ENCODE measurements around the gene NUMBL. TPM values are rescaled to one million over a fixed set of nuclear protein-coding genes. Genes with fewer than 3 reads are reported as not detected.

The NUMBL gene
- total and polyA plus RNA-seq, 9 of the 15 experiments (the other 6 are each of a cell fraction or from before 2014, with no cell fraction given) = 0.39 to 38.6 (median 6.6) TPM

DNA sequence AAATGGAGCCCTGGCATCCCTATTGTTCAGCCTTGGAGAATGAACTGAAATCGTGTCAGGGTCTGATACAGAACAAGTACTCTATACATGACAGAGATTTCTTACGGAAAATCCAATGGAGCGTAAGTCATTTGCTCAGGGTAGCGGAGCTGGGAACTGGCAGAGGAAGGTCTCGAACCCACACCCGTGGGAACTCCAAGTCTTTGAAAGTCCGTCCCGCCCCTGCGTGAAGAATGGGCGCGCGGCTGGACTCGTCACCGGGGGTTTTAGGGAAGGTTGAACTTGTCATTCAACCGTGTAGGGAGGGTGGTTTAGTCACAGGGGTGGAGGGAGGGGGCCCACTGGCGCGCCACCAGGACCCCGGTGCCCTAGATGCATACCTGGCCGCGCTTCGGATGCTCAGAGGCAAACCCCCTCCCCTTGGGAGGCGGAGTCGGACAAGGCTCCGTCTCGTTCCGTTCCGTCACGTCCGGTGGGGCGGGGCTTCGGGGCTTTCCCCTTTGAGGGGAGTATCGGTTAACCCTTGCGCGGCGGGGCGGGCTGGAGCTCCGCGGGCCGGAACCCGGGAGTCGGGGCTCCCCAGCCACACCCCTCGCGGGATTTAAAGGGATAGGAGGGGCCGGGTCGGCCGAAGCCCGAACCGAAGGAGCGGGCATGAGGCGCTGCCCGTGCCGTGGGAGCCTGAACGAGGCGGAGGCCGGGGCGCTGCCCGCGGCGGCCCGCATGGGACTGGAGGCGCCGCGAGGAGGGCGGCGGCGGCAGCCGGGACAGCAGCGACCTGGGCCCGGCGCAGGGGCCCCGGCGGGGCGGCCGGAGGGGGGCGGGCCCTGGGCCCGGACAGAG, 26.3 kb upstream of the NUMBL start, which contains the start of the genes COQ8B and ITPKC (continued):
- TF ChIP-seq ZEB2 (IDR thresholded peaks at IDR 0.05) (peak; percentile 81), CCNT2 (IDR thresholded peaks at IDR 0.05; ENCODE audit: borderline replicate concordance, extremely low read depth, insufficient read length, low read depth, low read length) (no peak), HLTF (IDR thresholded peaks at IDR 0.05) (no peak), MECOM (CRISPR knock-in tag; IDR thresholded peaks at IDR 0.05) (0 out of 2 replicates have a peak, but pooled peaks have one; percentile 40), POLR2AphosphoS5 (IDR thresholded peaks at IDR 0.05; ENCODE audit: control insufficient read depth, insufficient read depth, low read depth, low read length) (no peak; the same call in 1 of the 2 replicates), MED1 (CRISPR knock-in tag; IDR thresholded peaks at IDR 0.05; ENCODE audit: borderline replicate concordance) (no peak), ZNF165 (CRISPR knock-in tag; IDR thresholded peaks at IDR 0.05; ENCODE audit: borderline replicate concordance) (no peak), PURB (CRISPR knock-in tag; IDR thresholded peaks at IDR 0.05; ENCODE audit: low read depth) (no peak), YBX1 (IDR thresholded peaks at IDR 0.05) (no peak), LCOR (CRISPR knock-in tag; IDR thresholded peaks at IDR 0.05) (no peak), POLR2H (tag; IDR thresholded peaks at IDR 0.05; ENCODE audit: low read depth) (no peak), HIVEP1 (CRISPR knock-in tag; IDR thresholded peaks at IDR 0.05) (peak; percentile 93), KAT2B (IDR thresholded peaks at IDR 0.05; ENCODE audit: low read depth, low read length) (no peak), CHCHD3 (CRISPR knock-in tag; IDR thresholded peaks at IDR 0.05) (no peak), BHLHE40 (IDR thresholded peaks at IDR 0.05; ENCODE audit: low read length) (no peak; the same call in 1 of the 2 replicates), CC2D1A (IDR thresholded peaks at IDR 0.05) (no peak)
- TF ChIP-seq, protein P1, sequence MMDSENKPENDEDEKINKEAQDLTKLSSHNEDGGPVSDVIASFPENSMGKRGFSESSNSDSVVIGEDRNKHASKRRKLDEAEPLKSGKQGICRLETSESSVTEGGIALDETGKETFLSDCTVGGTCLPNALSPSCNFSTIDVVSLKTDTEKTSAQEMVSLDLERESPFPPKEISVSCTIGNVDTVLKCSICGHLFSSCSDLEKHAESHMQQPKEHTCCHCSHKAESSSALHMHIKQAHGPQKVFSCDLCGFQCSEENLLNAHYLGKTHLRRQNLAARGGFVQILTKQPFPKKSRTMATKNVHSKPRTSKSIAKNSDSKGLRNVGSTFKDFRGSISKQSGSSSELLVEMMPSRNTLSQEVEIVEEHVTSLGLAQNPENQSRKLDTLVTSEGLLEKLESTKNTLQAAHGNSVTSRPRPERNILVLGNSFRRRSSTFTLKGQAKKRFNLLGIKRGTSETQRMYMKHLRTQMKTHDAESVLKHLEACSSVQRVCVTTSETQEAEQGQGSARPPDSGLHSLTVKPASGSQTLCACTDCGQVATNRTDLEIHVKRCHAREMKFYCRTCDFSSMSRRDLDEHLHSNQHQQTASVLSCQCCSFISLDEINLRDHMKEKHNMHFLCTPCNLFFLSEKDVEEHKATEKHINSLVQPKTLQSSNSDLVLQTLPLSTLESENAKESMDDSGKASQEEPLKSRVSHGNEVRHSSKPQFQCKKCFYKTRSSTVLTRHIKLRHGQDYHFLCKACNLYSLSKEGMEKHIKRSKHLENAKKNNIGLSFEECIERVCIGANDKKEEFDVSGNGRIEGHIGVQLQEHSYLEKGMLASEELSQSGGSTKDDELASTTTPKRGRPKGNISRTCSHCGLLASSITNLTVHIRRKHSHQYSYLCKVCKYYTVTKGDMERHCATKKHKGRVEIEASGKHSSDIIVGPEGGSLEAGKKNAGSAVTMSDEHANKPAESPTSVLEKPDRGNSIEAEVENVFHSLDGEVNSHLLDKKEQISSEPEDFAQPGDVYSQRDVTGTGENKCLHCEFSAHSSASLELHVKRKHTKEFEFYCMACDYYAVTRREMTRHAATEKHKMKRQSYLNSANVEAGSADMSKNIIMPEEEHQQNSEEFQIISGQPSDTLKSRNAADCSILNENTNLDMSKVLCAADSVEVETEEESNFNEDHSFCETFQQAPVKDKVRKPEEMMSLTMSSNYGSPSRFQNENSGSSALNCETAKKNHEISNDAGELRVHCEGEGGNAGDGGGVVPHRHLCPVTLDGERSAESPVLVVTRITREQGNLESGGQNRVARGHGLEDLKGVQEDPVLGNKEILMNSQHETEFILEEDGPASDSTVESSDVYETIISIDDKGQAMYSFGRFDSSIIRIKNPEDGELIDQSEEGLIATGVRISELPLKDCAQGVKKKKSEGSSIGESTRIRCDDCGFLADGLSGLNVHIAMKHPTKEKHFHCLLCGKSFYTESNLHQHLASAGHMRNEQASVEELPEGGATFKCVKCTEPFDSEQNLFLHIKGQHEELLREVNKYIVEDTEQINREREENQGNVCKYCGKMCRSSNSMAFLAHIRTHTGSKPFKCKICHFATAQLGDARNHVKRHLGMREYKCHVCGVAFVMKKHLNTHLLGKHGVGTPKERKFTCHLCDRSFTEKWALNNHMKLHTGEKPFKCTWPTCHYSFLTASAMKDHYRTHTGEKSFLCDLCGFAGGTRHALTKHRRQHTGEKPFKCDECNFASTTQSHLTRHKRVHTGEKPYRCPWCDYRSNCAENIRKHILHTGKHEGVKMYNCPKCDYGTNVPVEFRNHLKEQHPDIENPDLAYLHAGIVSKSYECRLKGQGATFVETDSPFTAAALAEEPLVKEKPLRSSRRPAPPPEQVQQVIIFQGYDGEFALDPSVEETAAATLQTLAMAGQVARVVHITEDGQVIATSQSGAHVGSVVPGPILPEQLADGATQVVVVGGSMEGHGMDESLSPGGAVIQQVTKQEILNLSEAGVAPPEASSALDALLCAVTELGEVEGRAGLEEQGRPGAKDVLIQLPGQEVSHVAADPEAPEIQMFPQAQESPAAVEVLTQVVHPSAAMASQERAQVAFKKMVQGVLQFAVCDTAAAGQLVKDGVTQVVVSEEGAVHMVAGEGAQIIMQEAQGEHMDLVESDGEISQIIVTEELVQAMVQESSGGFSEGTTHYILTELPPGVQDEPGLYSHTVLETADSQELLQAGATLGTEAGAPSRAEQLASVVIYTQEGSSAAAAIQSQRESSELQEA (IDR thresholded peaks at IDR 0.05; ENCODE audit: low read depth) = no peak
- TF ChIP-seq, protein P2, sequence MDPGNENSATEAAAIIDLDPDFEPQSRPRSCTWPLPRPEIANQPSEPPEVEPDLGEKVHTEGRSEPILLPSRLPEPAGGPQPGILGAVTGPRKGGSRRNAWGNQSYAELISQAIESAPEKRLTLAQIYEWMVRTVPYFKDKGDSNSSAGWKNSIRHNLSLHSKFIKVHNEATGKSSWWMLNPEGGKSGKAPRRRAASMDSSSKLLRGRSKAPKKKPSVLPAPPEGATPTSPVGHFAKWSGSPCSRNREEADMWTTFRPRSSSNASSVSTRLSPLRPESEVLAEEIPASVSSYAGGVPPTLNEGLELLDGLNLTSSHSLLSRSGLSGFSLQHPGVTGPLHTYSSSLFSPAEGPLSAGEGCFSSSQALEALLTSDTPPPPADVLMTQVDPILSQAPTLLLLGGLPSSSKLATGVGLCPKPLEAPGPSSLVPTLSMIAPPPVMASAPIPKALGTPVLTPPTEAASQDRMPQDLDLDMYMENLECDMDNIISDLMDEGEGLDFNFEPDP (CRISPR knock-in tag; IDR thresholded peaks at IDR 0.05) = no peak
- TF ChIP-seq, protein P3, sequence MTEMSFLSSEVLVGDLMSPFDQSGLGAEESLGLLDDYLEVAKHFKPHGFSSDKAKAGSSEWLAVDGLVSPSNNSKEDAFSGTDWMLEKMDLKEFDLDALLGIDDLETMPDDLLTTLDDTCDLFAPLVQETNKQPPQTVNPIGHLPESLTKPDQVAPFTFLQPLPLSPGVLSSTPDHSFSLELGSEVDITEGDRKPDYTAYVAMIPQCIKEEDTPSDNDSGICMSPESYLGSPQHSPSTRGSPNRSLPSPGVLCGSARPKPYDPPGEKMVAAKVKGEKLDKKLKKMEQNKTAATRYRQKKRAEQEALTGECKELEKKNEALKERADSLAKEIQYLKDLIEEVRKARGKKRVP (CRISPR knock-in tag; IDR thresholded peaks at IDR 0.05) = no peak

Measured in K562 (cell line).